Measurements from ENCODE around the gene NLRP6.
"Not testable (repeated sequence)": the region's sequence is repeated elsewhere in the genome, so short reads cannot be mapped to it uniquely, and the experiment has no call there.

Gene NLRP6

GRCh38 chr11:309979-310572 lies 31.9 kb downstream of the NLRP6 start:
- not testable (repeated sequence) for DNase-seq

- not testable (repeated sequence) for DNase-seq
Measured at GRCh38 chr11:311013-311748, 33.0 kb downstream of the NLRP6 start.

- DNase-seq: no peak
Measured at GRCh38 chr11:312092-312816, 34.0 kb downstream of the NLRP6 start.

- no peak for DNase-seq
Measured at GRCh38 chr11:313304-313786, 35.1 kb downstream of the NLRP6 start.

GRCh38 chr11:313787-314553 lies 35.8 kb downstream of the NLRP6 start, which contains the start of gene IFITM1:
Gene IFITM1, plus strand, starts transcription at chr11:314040. Its CDS starts 131 bp downstream, at chr11:314171.
- DNase-seq: peak in 1 of 2 experiments; percentile 38

GRCh38 chr11:314554-314875 lies 36.3 kb downstream of the NLRP6 start:
- not testable (repeated sequence) for DNase-seq

GRCh38 chr11:315051-315481 lies 36.9 kb downstream of the NLRP6 start:
- no peak for DNase-seq

- no peak for DNase-seq
Measured at GRCh38 chr11:315516-315994, 37.3 kb downstream of the NLRP6 start.

- no peak for DNase-seq
Measured at GRCh38 chr11:316031-316701, 38.0 kb downstream of the NLRP6 start.

GRCh38 chr11:316891-317301 lies 38.7 kb downstream of the NLRP6 start:
- DNase-seq: no peak

GRCh38 chr11:317668-318404 lies 39.6 kb downstream of the NLRP6 start:
- DNase-seq: not testable (repeated sequence)

- DNase-seq: not testable (repeated sequence)
Measured at GRCh38 chr11:318405-319120, 40.4 kb downstream of the NLRP6 start.

GRCh38 chr11:319121-319887 lies 41.1 kb downstream of the NLRP6 start:
- not testable (repeated sequence) for DNase-seq

GRCh38 chr11:319888-320273 lies 41.7 kb downstream of the NLRP6 start:
- not testable (repeated sequence) for DNase-seq

GRCh38 chr11:324156-324555 lies 45.9 kb downstream of the NLRP6 start:
- DNase-seq: no peak

- not testable (repeated sequence) for DNase-seq
Measured at GRCh38 chr11:324593-325517, 46.6 kb downstream of the NLRP6 start.

- no peak for DNase-seq
Measured at GRCh38 chr11:325796-326591, 47.8 kb downstream of the NLRP6 start.

GRCh38 chr11:326592-326841 lies 48.3 kb downstream of the NLRP6 start:
- no peak for DNase-seq
